Stimulated activated naive CD8-positive, alpha-beta T cell treated with anti-CD3 and anti-CD28 coated beads, Interleukin-15, Interleukin-2, amounts not matched to agents 100 ng/mL and 50 ng/mL, for 24 hours (primary cell): ENCODE measurements around the gene SELENOW.
A peak's percentile ranks its signal among the peaks of the same experiment; 100 is the strongest.
"Not testable (repeated sequence)": the region's sequence is repeated elsewhere in the genome, so short reads cannot be mapped to it uniquely, and the experiment has no call there.

Experiments used
- H3K27ac Mint-ChIP-seq: one replicate; pipeline ENCODE4 v1.8.0; 2021; ENCODE audit warnings: mild to moderate bottlenecking, mixed read lengths
- H3K27me3 Mint-ChIP-seq: one replicate; pipeline ENCODE4 v1.8.0; 2021; ENCODE audit warnings: mixed read lengths
- H3K36me3 Mint-ChIP-seq: one replicate; pipeline ENCODE4 v1.8.0; 2021; ENCODE audit warnings: low read depth, mixed read lengths
- H3K4me1 Mint-ChIP-seq: one replicate; pipeline ENCODE4 v1.8.0; 2021; ENCODE audit warnings: low read depth, mixed read lengths
- H3K4me3 Mint-ChIP-seq: one replicate; pipeline ENCODE4 v1.8.0; 2021; ENCODE audit warnings: mild to moderate bottlenecking, mixed read lengths
- H3K9me3 Mint-ChIP-seq: one replicate; pipeline ENCODE4 v1.8.0; 2021; ENCODE audit warnings: mixed read lengths

SELENOW gene

DNA sequence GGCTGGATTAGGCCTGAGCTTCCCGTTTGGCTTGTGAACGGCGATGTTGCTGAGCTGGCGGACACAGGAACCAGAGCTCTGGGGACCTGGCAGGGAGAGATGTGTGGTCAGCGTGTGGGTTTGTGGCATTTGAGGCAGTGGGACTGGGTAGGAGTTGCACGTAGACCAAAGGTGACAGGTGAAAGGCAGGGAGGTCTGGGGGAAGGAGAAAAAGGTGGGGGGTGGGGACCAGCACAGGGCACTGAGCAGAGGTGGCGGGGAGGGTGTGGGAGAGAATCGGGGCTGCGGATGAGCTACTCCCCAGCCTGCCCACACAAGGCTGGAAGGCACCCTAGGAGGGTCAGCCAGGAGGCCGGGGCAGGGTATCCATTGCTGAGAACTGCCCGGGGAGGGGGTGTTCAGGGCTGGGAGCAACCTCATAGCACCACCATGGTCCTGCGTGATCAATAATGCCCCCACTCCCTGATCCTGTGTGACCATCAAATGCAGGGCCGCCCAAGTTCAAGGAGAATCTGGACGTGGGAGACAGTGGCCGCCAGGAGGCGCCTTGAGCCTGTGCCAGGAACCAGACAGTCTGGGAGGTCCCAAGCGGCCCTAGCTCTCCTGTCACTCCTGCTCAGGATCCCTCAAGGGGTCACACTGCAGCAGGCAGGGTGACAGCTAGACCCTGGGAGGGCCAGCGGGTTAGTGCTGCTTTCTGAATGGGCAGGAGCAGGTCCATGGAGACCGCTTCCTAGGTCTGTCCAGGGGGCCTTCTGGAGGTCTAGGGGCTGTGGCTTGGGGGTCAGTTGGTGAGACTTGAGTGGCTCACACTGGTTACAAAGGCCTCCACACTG is 12.8 kb upstream of the SELENOW start:
- no peaks in the 10 kb centered on the region for H3K36me3 Mint-ChIP-seq
- H3K9me3 Mint-ChIP-seq: no peaks in the 10 kb centered on the region
- peaks cover 3% of the 10 kb centered on the region for H3K4me1 Mint-ChIP-seq
- H3K27ac Mint-ChIP-seq: no peak overlapping the region
- no peaks in the 10 kb centered on the region for H3K27me3 Mint-ChIP-seq
- H3K4me3 Mint-ChIP-seq: no peak overlapping the region

DNA sequence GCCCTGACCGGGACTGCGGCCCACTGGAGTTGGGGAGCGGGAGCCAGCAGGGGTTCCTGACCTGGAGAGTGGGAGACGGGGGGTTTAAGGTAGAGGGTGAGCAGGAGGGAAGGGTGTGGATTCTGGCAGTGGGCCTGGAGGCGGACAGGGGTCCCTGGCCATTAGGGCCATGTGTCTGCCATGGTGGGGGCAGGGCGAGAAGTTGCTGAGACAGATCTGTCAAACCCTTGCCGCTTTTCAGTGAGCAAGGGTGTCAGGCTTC is 12.2 kb upstream of the SELENOW start:
- Mint-ChIP-seq H3K4me1 (peaks cover 3% of the 10 kb centered on the region), H3K9me3 (no peaks in the 10 kb centered on the region), H3K4me3 (no peak overlapping the region), H3K36me3 (no peaks in the 10 kb centered on the region), H3K27me3 (no peaks in the 10 kb centered on the region), H3K27ac (no peak overlapping the region)

DNA sequence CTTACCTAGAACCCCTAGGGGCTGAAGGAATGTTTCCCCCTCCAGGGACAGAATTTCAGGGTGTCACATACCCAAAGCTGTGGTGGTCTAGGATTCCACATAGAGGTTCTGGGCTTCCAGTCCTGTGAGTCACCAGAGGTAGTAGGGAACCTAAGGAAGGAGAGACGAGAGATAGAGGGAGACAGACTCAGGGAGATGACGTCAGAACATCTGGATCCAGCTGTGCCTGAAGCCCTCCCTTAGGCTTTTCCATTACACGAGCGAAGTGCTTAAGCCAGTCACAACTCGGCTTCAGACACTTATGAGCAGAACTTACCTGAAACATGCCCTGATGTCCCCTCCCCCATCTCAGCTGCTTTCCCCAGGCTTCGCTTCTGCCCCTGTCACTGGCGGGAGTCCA is 11.8 kb upstream of the SELENOW start:
- Mint-ChIP-seq H3K27me3 (no peaks in the 10 kb centered on the region), H3K36me3 (no peaks in the 10 kb centered on the region), H3K4me1 (peaks cover 3% of the 10 kb centered on the region), H3K27ac (no peak overlapping the region), H3K4me3 (no peak overlapping the region), H3K9me3 (no peaks in the 10 kb centered on the region)

DNA sequence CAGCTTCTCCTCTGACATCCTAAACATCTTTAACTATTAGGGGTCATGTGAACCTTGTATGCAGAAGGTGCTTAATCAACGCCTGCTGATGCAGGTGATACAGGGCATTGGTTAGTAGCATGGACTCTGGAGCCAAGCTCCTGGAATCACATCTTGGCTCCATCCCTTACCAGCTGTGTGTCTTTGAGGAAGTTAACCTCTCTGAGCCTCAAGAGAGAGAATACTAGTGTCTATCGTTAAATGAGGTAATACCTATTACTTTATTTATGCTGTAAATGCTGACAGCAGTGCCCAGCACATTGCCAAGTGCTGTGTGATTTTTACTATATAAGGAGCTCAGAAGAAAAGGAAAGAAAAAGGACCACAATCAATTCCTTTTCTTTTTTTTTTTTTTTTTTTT is 11.2 kb upstream of the SELENOW start:
- Mint-ChIP-seq H3K27me3 (no peaks in the 10 kb centered on the region), H3K4me3 (no peak overlapping the region), H3K36me3 (no peaks in the 10 kb centered on the region), H3K4me1 (peaks cover 3% of the 10 kb centered on the region), H3K9me3 (no peaks in the 10 kb centered on the region), H3K27ac (no peak overlapping the region)

DNA sequence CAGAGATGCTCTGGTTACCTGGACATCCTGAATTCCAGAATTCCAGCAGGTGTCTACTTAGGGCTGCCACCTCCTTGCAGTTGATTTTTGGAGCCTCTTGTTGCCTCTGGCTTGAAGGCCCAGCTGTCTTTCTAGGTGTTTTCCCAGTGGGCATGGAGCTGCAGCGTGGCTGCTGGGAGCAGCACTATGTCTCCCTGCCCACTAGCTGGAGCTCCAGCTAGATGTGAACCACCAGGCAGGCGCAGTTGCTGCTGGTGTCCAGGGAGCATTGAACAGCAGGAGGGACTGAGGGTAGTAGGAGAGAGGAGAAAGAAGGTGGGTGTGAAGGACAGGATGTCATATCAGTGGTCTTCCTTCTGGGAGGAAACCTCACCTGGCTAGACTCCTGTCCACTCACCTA is 9.9 kb upstream of the SELENOW start:
- Mint-ChIP-seq H3K36me3 (no peaks in the 10 kb centered on the region), H3K9me3 (no peaks in the 10 kb centered on the region), H3K27me3 (no peaks in the 10 kb centered on the region), H3K27ac (no peak overlapping the region), H3K4me1 (peaks cover 3% of the 10 kb centered on the region), H3K4me3 (no peak overlapping the region)

DNA sequence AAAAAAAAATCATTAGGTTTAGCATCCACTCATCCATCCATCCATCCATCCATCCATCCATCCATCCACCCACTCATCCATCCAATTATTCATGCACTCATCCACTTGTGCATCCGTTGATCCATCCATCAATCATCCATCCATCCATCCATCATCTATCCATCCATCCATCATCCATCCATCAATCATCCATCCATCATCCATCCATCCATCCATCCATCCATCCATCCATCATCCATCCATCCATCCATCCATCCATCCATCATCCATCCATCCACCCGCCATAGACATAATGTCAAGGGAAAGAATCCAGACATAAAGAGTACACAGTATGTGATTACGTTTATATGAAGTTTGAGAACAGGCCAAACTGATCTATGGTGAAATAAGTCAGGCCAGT is 9.0 kb upstream of the SELENOW start:
- H3K9me3 Mint-ChIP-seq: no peaks in the 10 kb centered on the region
- no peaks in the 10 kb centered on the region for H3K36me3 Mint-ChIP-seq
- H3K4me3 Mint-ChIP-seq: no peak overlapping the region
- peaks cover 3% of the 10 kb centered on the region for H3K4me1 Mint-ChIP-seq
- H3K27ac Mint-ChIP-seq: no peak overlapping the region
- H3K27me3 Mint-ChIP-seq: no peaks in the 10 kb centered on the region

DNA sequence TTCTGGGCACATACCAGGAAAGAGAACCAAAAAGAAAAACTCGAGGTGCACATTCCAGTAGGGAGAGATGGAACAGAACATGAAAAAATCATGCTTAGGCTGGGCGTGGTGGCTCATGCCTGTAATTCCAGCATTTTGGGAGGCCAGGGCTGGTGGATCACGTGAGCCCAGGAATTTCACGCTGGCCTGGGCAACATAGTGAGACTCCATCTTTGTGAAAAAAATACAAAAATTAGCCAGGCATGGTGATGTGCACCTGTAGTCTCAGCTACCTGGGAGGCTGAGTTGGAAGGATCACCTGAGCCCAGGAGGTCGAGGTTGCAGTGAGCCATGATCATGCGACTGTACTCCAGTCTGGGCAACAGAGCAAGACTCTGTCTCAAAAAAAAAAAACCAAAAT is 7.2 kb upstream of the SELENOW start:
- H3K4me1 Mint-ChIP-seq, H3K27ac Mint-ChIP-seq, H3K4me3 Mint-ChIP-seq, H3K27me3 Mint-ChIP-seq, H3K9me3 Mint-ChIP-seq, H3K36me3 Mint-ChIP-seq: not testable (repeated sequence)

DNA sequence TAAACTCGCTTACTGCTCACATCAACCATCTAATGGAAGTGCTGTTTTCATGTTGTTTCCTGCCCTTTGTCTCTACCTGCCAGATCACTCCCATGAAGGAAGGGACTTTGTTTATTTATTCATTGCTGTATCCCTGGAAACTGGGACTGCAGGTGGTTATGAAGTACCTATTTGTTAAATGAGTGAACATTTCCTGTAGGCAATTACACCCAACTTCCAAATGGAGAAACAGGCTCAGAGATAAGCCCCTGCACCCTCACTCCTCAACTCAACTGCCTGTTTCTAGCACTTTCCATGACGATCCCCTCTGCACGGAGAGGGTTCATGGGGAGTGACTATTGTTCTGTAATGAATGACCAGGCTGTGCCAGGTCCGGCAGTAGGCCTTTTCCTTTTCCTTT is 1.9 kb upstream of the SELENOW start:
- no peaks in the 10 kb centered on the region for H3K9me3 Mint-ChIP-seq
- peaks cover 18% of the 10 kb centered on the region for H3K4me1 Mint-ChIP-seq
- no peaks in the 10 kb centered on the region for H3K27me3 Mint-ChIP-seq
- peaks cover 14% of the 10 kb centered on the region for H3K36me3 Mint-ChIP-seq
- no peak overlapping the region for H3K27ac Mint-ChIP-seq
- no peak overlapping the region for H3K4me3 Mint-ChIP-seq

DNA sequence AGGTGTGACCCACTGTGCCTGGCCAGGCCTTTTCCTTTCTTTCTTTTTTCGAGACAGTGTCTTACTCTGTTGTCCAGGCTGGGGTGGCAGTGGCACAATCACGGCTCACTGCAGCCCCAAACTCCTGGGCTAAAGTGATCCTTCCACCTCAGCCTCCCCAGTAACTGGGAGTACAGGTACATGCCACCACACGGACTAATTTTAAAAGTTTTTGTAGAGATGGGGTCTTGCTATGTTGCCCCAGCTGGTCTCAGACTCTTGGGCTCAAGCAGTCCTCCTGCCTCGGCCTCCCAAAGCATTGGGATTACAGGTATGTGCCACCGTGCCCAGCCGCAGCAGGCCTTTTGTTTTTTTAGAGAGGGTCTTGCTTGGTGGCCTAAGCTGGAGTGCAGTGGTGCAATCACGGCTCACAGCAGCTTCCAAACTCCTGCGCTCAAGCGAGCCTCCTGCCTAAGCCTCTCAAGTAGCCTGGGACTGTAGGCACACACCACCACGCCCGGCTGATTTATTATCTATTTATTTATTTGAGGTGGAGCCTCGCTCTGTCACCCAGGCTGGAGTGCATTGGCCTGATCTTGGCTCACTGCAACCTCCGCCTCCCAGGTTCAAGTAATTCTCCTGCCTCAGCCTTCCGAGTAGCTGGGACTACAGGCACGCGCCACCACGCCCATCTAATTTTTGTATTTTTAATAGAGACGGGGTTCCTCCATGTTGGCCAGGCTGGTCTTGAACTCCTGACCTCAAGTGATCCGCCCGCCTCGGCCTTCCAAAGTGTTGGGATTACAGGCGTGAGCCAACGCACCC is 1.1 kb upstream of the SELENOW start:
- Mint-ChIP-seq H3K27ac (peak overlapping the region; percentile 87), H3K4me1 (peaks cover 18% of the 10 kb centered on the region), H3K36me3 (peaks cover 22% of the 10 kb centered on the region), H3K4me3 (peak overlapping the region; percentile 91)
- H3K27me3 Mint-ChIP-seq, H3K9me3 Mint-ChIP-seq: not testable (repeated sequence)

DNA sequence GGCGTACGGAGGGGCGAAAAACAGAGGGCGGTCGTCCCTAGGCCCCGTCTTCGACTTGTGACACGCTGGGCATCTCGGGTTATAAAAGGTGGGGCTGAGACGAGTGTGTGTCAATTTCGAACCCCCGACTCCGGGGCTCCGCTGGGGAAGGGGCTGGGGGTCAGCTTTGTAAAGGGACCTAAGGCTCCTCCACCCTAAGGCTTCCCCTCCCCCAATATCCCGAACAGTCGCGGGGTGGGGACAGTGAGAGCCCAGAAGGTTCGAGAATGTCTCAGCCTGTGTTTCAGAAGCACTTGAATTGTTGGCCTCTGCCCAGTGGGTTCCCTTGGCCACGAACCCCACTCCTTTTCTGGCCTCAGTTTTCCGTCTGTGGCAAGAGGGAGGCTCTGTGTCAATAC is 450 bp downstream of the SELENOW start:
- peak overlapping the region; percentile 82 for H3K27ac Mint-ChIP-seq
- peaks cover 18% of the 10 kb centered on the region for H3K4me1 Mint-ChIP-seq
- peak overlapping the region; percentile 91 for H3K4me3 Mint-ChIP-seq

DNA sequence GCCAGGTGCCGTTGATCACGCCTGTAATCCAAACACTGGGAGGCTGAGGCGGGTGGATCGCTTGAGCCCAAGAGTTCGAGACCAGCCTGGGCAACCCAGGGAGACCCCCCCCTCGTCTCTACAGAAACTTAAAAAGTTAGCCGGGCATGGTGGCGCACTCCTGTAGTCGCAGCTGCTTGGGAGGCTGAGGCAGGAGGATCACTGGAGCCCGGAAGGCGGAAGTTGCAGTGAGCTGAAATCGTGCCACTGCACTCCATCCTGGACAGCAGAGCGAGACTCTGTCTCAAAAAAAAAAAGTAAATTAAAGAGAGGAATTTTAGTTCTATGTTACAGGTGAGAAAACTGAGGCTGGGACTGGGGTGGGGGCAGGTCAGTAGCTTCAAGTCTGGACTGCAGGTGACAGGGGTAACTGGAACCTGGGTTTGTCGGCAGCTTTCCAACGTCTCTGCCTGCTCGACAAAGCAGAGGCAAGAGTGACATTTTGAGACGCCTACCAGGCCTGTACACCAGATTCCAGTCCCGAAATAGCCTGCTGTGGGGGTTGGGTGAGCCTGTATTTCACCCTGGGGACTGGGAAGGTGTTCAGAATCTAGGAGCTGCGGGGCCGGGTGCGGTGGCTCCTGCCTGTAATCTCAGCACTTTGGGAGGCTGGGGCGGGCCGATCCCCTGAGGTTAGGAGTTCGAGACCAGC is 1.2 kb downstream of the SELENOW start:
- peak overlapping the region; percentile 82 for H3K27ac Mint-ChIP-seq
- no peaks in the 10 kb centered on the region for H3K27me3 Mint-ChIP-seq
- peaks cover 18% of the 10 kb centered on the region for H3K4me1 Mint-ChIP-seq
- H3K4me3 Mint-ChIP-seq: peak overlapping the region; percentile 91
- no peaks in the 10 kb centered on the region for H3K9me3 Mint-ChIP-seq
- peaks cover 38% of the 10 kb centered on the region for H3K36me3 Mint-ChIP-seq

More for the DNA sequence above, 450 bp downstream of the SELENOW start:
- Mint-ChIP-seq H3K36me3 (peaks cover 31% of the 10 kb centered on the region), H3K27me3 (no peaks in the 10 kb centered on the region), H3K9me3 (no peaks in the 10 kb centered on the region)

DNA sequence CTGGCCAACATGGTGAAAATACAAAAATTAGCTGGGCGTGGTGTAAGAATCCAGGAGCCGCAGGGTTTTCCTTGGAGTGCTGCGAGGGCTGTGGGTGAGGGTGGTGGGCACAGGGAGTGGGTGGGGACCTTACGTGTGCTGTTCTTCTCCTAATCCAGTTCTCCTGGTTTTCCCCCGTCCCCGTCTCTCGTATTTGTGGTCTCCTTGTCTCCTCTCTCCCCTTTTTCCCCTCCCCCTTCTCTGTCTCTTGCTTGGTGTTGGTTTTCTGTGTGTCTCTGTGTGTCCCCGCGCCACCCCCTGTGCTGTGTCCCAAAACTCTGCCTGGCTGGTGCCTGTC is 1.7 kb downstream of the SELENOW start:
- Mint-ChIP-seq H3K9me3 (no peaks in the 10 kb centered on the region), H3K4me1 (peaks cover 18% of the 10 kb centered on the region), H3K36me3 (peaks cover 39% of the 10 kb centered on the region), H3K27me3 (no peaks in the 10 kb centered on the region), H3K4me3 (peak overlapping the region; percentile 91), H3K27ac (peak overlapping the region; percentile 84)

DNA sequence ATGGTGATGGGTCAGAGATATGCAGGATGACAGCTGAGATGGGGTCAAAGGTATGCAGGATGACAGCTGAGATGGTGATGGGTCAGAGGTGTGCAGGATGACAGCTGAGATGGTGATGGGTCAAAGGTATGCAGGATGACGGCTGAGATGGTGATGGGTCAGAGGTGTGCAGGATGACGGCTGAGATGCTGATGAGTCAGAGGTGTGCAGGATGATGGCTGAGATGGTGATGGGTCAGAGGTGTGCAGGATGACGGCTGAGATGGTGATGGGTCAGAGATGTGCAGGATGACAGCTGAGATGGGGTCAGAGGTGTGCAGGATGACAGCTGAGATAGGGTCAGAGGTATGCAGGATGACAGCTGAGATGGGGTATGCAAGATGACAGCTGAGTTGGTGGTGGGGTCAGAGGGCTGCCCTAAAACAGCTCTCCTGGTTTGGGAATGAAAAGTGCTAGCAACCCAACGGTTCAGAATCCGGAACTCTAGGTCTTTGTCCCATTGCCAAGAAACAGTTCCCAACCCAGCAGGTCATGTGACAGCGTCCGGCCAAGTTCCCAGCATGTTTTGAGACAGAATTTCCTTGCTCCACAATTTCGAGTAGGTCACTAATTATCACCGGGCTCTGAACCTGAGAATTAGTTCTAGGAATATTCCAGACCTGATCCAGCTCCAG is 3.2 kb downstream of the SELENOW start:
- H3K9me3 Mint-ChIP-seq: no peaks in the 10 kb centered on the region
- peaks cover 18% of the 10 kb centered on the region for H3K4me1 Mint-ChIP-seq
- H3K4me3 Mint-ChIP-seq: no peak overlapping the region
- peaks cover 44% of the 10 kb centered on the region for H3K36me3 Mint-ChIP-seq
- no peaks in the 10 kb centered on the region for H3K27me3 Mint-ChIP-seq
- H3K27ac Mint-ChIP-seq: peak overlapping the region; percentile 63

DNA sequence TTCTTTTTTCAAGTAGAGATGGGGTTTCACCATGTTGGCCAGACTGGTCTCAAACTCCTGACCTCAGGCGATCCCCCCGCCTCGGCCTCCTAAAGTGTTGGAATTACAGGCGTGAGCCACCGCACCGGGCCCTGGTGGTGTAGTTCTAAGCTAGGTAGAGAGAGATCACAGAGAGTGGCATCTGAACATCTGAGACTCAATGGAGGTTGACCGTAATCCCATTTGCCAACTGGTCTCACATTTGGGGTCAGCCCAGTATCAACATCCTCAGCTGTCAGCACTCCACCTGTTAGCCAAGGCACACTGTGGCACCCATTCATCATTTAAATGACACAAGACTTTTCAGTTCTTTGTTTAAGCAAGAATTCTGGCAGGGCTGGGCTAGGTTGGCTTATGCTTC is 8.1 kb downstream of the SELENOW start:
- H3K36me3 Mint-ChIP-seq: peaks cover 29% of the 10 kb centered on the region
- no peak overlapping the region for H3K27ac Mint-ChIP-seq
- no peak overlapping the region for H3K4me3 Mint-ChIP-seq
- no peaks in the 10 kb centered on the region for H3K9me3 Mint-ChIP-seq
- H3K27me3 Mint-ChIP-seq: no peaks in the 10 kb centered on the region
- H3K4me1 Mint-ChIP-seq: peaks cover 5% of the 10 kb centered on the region

DNA sequence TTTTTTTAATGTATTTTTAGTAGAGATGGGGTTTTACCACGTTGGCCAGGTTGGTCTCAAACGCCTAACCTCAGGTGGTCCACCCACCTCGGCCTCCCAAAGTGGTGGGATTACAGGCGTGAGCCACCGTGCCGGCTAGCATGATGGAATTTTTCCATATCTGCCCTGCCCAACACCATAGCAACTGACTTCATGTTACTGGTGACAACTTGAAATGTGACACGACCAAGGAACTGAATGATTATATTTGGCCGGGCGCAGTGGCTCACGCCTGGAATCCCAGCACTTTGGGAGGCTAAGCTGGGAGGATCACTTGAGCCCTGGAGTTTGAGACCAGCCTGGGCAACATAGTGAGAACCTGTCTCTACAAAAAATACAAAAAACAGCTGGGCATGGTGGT is 8.8 kb downstream of the SELENOW start:
- not testable (repeated sequence) for H3K9me3 Mint-ChIP-seq, H3K27ac Mint-ChIP-seq, H3K27me3 Mint-ChIP-seq, H3K4me1 Mint-ChIP-seq, H3K4me3 Mint-ChIP-seq
- H3K36me3 Mint-ChIP-seq: peaks cover 23% of the 10 kb centered on the region
